GM23338 (cell line): Measurements from ENCODE around the gene JMJD1C. TPM values are rescaled to one million over a fixed set of nuclear protein-coding genes. Genes with fewer than 3 reads are reported as not detected.

Source experiments
- CREB1 ChIP-seq: fragments of 250-450 bp; sonication (Bioruptor Pico); IDR thresholded peaks from 2 replicates; pipeline ENCODE4 v1.5.0; 2020; ENCODE audit warnings: low read depth, mild to moderate bottlenecking, moderate library complexity
- EZH2phosphoT487 ChIP-seq: fragments of 200-600 bp; sonication (generic); IDR thresholded peaks from one replicate; pipeline ENCODE4 v1.8.1; 2018; ENCODE audit warnings: antibody characterized with exemption; ENCODE audit not compliant: unreplicated experiment
- STAT1 ChIP-seq: IDR thresholded peaks from one replicate; pipeline ENCODE4 v1.6.1; 2016; ENCODE audit warnings: antibody characterized with exemption; ENCODE audit not compliant: unreplicated experiment
- ZNF114 ChIP-seq: fragments of 250-450 bp; sonication (Bioruptor Pico); IDR thresholded peaks from 2 replicates; pipeline ENCODE4 v1.5.0; 2020; ENCODE audit warnings: mild to moderate bottlenecking, moderate library complexity
- polyA plus RNA-seq: library from polyadenylated mRNA; unstranded; fragments of >200 nt; fragmentation: Nextera tagmentation; extraction: Ambion mirVana; gene quantifications from 2 replicates; pipeline ENCODE4 v1.2.1, GENCODE V29; 2016
- total RNA-seq: library from RNA; depleted of rRNA; stranded (reverse); fragments of >200 nt; shearing (Covaris generic); gene quantifications from 2 replicates; pipeline ENCODE4 v1.2.3, GENCODE V29; 2014
- TF ChIP-seq, protein P1 (sequence below): fragments of 250-450 bp; sonication (Bioruptor Pico); IDR thresholded peaks from 2 replicates; pipeline ENCODE4 v1.5.0; 2020; ENCODE audit warnings: mild to moderate bottlenecking, moderate library complexity
- TF ChIP-seq, protein P2 (sequence below): IDR thresholded peaks from 2 replicates; pipeline ENCODE4 v1.6.1; 2016; ENCODE audit warnings: antibody characterized with exemption
- TF ChIP-seq, protein P3 (sequence below), 2 experiments: fragments of 200-600 bp in 1 of 2; sonication (generic) in 1 of 2; conservative IDR thresholded peaks; 2 replicates each; pipeline versions ENCODE4 v1.5.1 to v1.6.1; 2016 to 2017; ENCODE audit warnings: antibody characterized with exemption in 2 of 2, low read depth in 2 of 2, mild to moderate bottlenecking in 2 of 2, moderate library complexity in 1 of 2

Gene JMJD1C
- total and polyA plus RNA-seq, 2 experiments from 2014 or later: 333 to 435 TPM

DNA sequence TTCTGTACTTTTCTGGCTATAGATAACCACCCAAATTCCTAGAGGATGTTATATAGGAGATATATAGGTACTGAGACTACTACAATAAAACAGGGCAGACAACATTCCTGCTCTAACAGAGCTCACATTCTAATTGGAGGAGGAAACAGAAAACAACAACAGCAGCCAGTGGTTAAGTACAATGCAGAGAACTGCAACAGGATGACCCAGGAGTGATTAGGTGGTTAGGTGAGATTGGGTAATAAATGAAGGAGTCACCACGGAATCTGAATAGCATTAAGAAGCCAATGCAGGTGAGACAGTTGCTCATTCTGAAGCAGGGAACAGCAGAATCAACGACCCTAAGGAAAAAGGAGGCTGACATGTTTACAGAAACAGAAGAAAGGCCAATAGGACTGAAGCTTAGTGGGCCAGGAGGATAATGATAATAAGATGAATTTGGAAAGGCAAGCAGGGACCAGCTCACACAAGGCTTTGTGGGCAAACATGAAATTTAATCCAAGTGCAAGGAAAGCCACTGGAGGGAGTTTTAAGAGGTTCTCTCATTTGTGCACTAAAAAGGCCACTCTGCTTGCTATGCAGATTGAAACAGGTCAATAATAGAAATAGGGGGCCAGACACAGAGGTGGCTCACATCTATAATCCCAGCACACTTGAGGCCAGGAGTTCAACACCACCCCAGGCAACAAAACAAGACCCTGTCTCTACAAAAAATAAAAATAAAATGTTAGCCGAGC, 38.5 kb upstream of the JMJD1C start (continued):
- TF ChIP-seq, protein P1, sequence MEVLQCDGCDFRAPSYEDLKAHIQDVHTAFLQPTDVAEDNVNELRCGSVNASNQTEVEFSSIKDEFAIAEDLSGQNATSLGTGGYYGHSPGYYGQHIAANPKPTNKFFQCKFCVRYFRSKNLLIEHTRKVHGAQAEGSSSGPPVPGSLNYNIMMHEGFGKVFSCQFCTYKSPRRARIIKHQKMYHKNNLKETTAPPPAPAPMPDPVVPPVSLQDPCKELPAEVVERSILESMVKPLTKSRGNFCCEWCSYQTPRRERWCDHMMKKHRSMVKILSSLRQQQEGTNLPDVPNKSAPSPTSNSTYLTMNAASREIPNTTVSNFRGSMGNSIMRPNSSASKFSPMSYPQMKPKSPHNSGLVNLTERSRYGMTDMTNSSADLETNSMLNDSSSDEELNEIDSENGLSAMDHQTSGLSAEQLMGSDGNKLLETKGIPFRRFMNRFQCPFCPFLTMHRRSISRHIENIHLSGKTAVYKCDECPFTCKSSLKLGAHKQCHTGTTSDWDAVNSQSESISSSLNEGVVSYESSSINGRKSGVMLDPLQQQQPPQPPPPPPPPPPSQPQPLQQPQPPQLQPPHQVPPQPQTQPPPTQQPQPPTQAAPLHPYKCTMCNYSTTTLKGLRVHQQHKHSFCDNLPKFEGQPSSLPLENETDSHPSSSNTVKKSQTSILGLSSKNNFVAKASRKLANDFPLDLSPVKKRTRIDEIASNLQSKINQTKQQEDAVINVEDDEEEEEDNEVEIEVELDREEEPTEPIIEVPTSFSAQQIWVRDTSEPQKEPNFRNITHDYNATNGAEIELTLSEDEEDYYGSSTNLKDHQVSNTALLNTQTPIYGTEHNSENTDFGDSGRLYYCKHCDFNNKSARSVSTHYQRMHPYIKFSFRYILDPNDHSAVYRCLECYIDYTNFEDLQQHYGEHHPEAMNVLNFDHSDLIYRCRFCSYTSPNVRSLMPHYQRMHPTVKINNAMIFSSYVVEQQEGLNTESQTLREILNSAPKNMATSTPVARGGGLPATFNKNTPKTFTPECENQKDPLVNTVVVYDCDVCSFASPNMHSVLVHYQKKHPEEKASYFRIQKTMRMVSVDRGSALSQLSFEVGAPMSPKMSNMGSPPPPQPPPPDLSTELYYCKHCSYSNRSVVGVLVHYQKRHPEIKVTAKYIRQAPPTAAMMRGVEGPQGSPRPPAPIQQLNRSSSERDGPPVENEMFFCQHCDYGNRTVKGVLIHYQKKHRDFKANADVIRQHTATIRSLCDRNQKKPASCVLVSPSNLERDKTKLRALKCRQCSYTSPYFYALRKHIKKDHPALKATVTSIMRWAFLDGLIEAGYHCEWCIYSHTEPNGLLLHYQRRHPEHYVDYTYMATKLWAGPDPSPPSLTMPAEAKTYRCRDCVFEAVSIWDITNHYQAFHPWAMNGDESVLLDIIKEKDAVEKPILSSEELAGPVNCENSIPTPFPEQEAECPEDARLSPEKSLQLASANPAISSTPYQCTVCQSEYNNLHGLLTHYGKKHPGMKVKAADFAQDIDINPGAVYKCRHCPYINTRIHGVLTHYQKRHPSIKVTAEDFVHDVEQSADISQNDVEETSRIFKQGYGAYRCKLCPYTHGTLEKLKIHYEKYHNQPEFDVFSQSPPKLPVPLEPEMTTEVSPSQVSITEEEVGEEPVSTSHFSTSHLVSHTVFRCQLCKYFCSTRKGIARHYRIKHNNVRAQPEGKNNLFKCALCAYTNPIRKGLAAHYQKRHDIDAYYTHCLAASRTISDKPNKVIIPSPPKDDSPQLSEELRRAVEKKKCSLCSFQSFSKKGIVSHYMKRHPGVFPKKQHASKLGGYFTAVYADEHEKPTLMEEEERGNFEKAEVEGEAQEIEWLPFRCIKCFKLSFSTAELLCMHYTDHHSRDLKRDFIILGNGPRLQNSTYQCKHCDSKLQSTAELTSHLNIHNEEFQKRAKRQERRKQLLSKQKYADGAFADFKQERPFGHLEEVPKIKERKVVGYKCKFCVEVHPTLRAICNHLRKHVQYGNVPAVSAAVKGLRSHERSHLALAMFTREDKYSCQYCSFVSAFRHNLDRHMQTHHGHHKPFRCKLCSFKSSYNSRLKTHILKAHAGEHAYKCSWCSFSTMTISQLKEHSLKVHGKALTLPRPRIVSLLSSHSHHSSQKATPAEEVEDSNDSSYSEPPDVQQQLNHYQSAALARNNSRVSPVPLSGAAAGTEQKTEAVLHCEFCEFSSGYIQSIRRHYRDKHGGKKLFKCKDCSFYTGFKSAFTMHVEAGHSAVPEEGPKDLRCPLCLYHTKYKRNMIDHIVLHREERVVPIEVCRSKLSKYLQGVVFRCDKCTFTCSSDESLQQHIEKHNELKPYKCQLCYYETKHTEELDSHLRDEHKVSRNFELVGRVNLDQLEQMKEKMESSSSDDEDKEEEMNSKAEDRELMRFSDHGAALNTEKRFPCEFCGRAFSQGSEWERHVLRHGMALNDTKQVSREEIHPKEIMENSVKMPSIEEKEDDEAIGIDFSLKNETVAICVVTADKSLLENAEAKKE (CRISPR knock-in tag): no peak
- TF ChIP-seq EZH2phosphoT487 (no peak), ZNF114 (CRISPR knock-in tag) (no peak), CREB1 (no peak), STAT1 (no peak)
- TF ChIP-seq, protein P2, sequence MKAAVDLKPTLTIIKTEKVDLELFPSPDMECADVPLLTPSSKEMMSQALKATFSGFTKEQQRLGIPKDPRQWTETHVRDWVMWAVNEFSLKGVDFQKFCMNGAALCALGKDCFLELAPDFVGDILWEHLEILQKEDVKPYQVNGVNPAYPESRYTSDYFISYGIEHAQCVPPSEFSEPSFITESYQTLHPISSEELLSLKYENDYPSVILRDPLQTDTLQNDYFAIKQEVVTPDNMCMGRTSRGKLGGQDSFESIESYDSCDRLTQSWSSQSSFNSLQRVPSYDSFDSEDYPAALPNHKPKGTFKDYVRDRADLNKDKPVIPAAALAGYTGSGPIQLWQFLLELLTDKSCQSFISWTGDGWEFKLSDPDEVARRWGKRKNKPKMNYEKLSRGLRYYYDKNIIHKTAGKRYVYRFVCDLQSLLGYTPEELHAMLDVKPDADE: no peak
- TF ChIP-seq, protein P3, sequence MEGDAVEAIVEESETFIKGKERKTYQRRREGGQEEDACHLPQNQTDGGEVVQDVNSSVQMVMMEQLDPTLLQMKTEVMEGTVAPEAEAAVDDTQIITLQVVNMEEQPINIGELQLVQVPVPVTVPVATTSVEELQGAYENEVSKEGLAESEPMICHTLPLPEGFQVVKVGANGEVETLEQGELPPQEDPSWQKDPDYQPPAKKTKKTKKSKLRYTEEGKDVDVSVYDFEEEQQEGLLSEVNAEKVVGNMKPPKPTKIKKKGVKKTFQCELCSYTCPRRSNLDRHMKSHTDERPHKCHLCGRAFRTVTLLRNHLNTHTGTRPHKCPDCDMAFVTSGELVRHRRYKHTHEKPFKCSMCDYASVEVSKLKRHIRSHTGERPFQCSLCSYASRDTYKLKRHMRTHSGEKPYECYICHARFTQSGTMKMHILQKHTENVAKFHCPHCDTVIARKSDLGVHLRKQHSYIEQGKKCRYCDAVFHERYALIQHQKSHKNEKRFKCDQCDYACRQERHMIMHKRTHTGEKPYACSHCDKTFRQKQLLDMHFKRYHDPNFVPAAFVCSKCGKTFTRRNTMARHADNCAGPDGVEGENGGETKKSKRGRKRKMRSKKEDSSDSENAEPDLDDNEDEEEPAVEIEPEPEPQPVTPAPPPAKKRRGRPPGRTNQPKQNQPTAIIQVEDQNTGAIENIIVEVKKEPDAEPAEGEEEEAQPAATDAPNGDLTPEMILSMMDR (conservative IDR thresholded peaks at IDR 0.05; ENCODE audit: low read depth in 2 of 2): no peak
